Sigmoid colon (tissue), 7 donors: Measurements from ENCODE around the gene NT5DC1. TPM values are rescaled to one million over a fixed set of nuclear protein-coding genes. Genes with fewer than 3 reads are reported as not detected.

Experiments
- DNase-seq: peaks from one replicate; pipeline ENCODE4 v3.0.0-alpha.2; 2019
- H3K27ac ChIP-seq, 4 donors: fragments of 200-600 bp; sonication (generic); one replicate each; pipeline ENCODE4 v1.5.1; 2016 to 2019; ENCODE audit warnings: mild to moderate bottlenecking in 1 of 4
- H3K27me3 ChIP-seq, 3 donors: fragments of 200-600 bp; sonication (generic); one replicate each; pipeline ENCODE4 v1.5.1; 2019; ENCODE audit warnings: mild to moderate bottlenecking in 1 of 3
- H3K36me3 ChIP-seq, 4 donors: fragments of 200-600 bp; sonication (generic); one replicate each; pipeline ENCODE4 v1.5.1; 2016 to 2019
- H3K4me1 ChIP-seq, 4 donors: fragments of 200-600 bp; sonication (generic); one replicate each; pipeline ENCODE4 v1.5.1; 2017 to 2019
- H3K4me3 ChIP-seq, 4 donors: fragments of 200-600 bp; sonication (generic); one replicate each; pipeline ENCODE4 v1.5.1; 2017 to 2019; ENCODE audit warnings: mild to moderate bottlenecking in 2 of 4, moderate library complexity in 1 of 4
- H3K9me3 ChIP-seq, 4 donors: fragments of 200-600 bp in 3 of 4; sonication (generic) in 3 of 4; one replicate each; pipeline versions ENCODE4 v1.5.1 to v1.6.1; 2013 to 2019
- CTCF ChIP-seq, 4 experiments: fragments of 450-650 bp in 3 of 4; fragments of 200-600 bp in 1 of 4; IDR thresholded peaks; one replicate each; pipeline ENCODE4 v1.5.1; 2016 to 2019; ENCODE audit warnings: antibody characterized with exemption in 4 of 4, mild to moderate bottlenecking in 3 of 4, moderate library complexity in 2 of 4
- EP300 ChIP-seq, 4 donors: sonication (generic); formaldehyde crosslinking; IDR thresholded peaks; one replicate each; pipeline ENCODE4 v1.6.1; 2017; ENCODE audit warnings: antibody characterized with exemption in 4 of 4
- POLR2A ChIP-seq, 2 donors: fragments of 450-650 bp; IDR thresholded peaks; one replicate each; pipeline ENCODE4 v1.6.1; 2016; ENCODE audit warnings: antibody characterized with exemption in 2 of 2, mild to moderate bottlenecking in 2 of 2, moderate library complexity in 2 of 2
- POLR2AphosphoS5 ChIP-seq, 4 donors: sonication (generic); formaldehyde crosslinking; IDR thresholded peaks; one replicate each; pipeline ENCODE4 v1.6.1; 2017; ENCODE audit warnings: antibody characterized with exemption in 4 of 4
- WGBS, 2 donors: extraction: QIAGEN DNeasy Blood & Tissue Kit; methylation state at CpG; one replicate each; pipeline ENCODE4 v1.1.7; 2013; 5-methylcytosine and 5-hydroxymethylcytosine counted together
- intact Hi-C: fragments of 100-400 bp; cut with DNase I; formaldehyde crosslinking; loops from one replicate; pipeline ENCODE4 v1.15.1; 2023
- polyA plus RNA-seq, 3 donors: library from polyadenylated mRNA; stranded (reverse); fragments of 200-250 nt; gene quantifications; one replicate each; pipeline ENCODE4 v1.2.3, GENCODE V29; 2013
- total RNA-seq, 4 donors: library from RNA; depleted of rRNA; stranded (reverse); fragments of >200 nt; gene quantifications; one replicate each; pipeline ENCODE4 v1.1.0, GENCODE V29; 2016
- donor health status: healthy with polysubstance abuse.
- donor health status: Bipolar disorder and iron deficiency.
- donor health status: healthy.

Gene NT5DC1
- total and polyA plus RNA-seq, 7 donors = 8.2 to 21.7 (median 9.9) TPM

- no peak for DNase-seq
- peaks cover 0 to 6% (median 4%) of the 10 kb centered on the region in 4 donors for H3K4me1 ChIP-seq
- 92 to 95% methylated on average over 5 of the region's 5 CpGs for WGBS, 2 donors
- intact Hi-C loops = no loop called here
- no peaks in the 10 kb centered on the region for H3K27me3 ChIP-seq
- TF ChIP-seq EP300 (IDR thresholded peaks at IDR 0.05) (no peak), CTCF (IDR thresholded peaks at IDR 0.05) (no peak), POLR2A (IDR thresholded peaks at IDR 0.05) (no peak), POLR2AphosphoS5 (IDR thresholded peaks at IDR 0.05) (no peak)
- no peak overlapping the region for H3K27ac ChIP-seq
- no peak overlapping the region for H3K4me3 ChIP-seq
- H3K9me3 ChIP-seq = no peaks in the 10 kb centered on the region
- H3K36me3 ChIP-seq = peaks cover 0 to 3% (median 0%) of the 10 kb centered on the region in 4 donors
These were observed 114.8 kb downstream of the NT5DC1 start for GRCh38 chr6:116215414-116215813.

GRCh38 chr6:116217069-116217468 is 116.4 kb downstream of the NT5DC1 start:
- TF ChIP-seq CTCF (IDR thresholded peaks at IDR 0.05) (peak in 2 of 4 experiments; percentile 25 to 44), EP300 (IDR thresholded peaks at IDR 0.05) (no peak)
- Histone ChIP-seq H3K4me3 (no peak overlapping the region), H3K27me3 (no peaks in the 10 kb centered on the region), H3K9me3 (no peaks in the 10 kb centered on the region), H3K27ac (no peak overlapping the region), H3K36me3 (peaks cover 0 to 3% (median 0%) of the 10 kb centered on the region in 4 donors), H3K4me1 (no peaks in the 10 kb centered on the region)
- DNase-seq = no peak
- intact Hi-C loops = no loop called here
- WGBS, 2 donors = 1 to 4% methylated on average over 1 of the region's 1 CpG

GRCh38 chr6:116218172-116218633 is 117.5 kb downstream of the NT5DC1 start:
- H3K4me3 ChIP-seq = no peak overlapping the region
- H3K27me3 ChIP-seq = no peaks in the 10 kb centered on the region
- peaks cover 0 to 7% (median 0%) of the 10 kb centered on the region in 4 donors for H3K36me3 ChIP-seq
- WGBS, 2 donors = 58 to 63% methylated on average over 3 of the region's 3 CpGs
- no peak for DNase-seq
- no peak overlapping the region for H3K27ac ChIP-seq
- no peaks in the 10 kb centered on the region for H3K4me1 ChIP-seq
- TF ChIP-seq EP300 (IDR thresholded peaks at IDR 0.05) = no peak
- peak in 3 of 4 experiments; percentile 19 to 49 (median 31) for TF ChIP-seq CTCF (IDR thresholded peaks at IDR 0.05)
- intact Hi-C loops = no loop called here
- no peaks in the 10 kb centered on the region for H3K9me3 ChIP-seq

- 80 to 93% methylated on average over 5 of the region's 5 CpGs for WGBS, 2 donors
- intact Hi-C loops = no loop called here
- no peaks in the 10 kb centered on the region for H3K9me3 ChIP-seq
These were observed 118.2 kb downstream of the NT5DC1 start for GRCh38 chr6:116218866-116219265.

More at GRCh38 chr6:116218866-116219265, 118.2 kb downstream of the NT5DC1 start:
- no peak overlapping the region for H3K4me3 ChIP-seq
- H3K27me3 ChIP-seq = no peaks in the 10 kb centered on the region
- DNase-seq = no peak
- no peak for TF ChIP-seq CTCF (IDR thresholded peaks at IDR 0.05)
- TF ChIP-seq EP300 (IDR thresholded peaks at IDR 0.05) = no peak
- TF ChIP-seq POLR2A (IDR thresholded peaks at IDR 0.05) = no peak
- no peak for TF ChIP-seq POLR2AphosphoS5 (IDR thresholded peaks at IDR 0.05)
- peaks cover 0 to 12% (median 0%) of the 10 kb centered on the region in 4 donors for H3K36me3 ChIP-seq
- H3K27ac ChIP-seq = no peak overlapping the region
- H3K4me1 ChIP-seq = no peaks in the 10 kb centered on the region
